Upper lobe of left lung (tissue), 4 donors: ENCODE measurements around the gene VAV2.

ENCODE experiments used
- POLR2A ChIP-seq, 4 donors: fragments of 450-650 bp; IDR thresholded peaks; one replicate each; pipeline ENCODE4 v1.5.1; 2016 to 2017; ENCODE audit warnings: antibody characterized with exemption in 4 of 4, mild to moderate bottlenecking in 2 of 4
- POLR2AphosphoS5 ChIP-seq, 2 donors: sonication (generic); formaldehyde crosslinking; IDR thresholded peaks; one replicate each; pipeline ENCODE4 v1.5.1; 2017; ENCODE audit warnings: antibody characterized with exemption in 2 of 2
- TF ChIP-seq, protein P1 (sequence below), 6 experiments: fragments of 450-650 bp in 4 of 6; fragments of 200-600 bp in 2 of 6; sonication (generic) in 2 of 6; IDR thresholded peaks; one replicate each; pipeline ENCODE4 v1.5.1; 2016 to 2019; ENCODE audit warnings: antibody characterized with exemption in 6 of 6

DNA sequence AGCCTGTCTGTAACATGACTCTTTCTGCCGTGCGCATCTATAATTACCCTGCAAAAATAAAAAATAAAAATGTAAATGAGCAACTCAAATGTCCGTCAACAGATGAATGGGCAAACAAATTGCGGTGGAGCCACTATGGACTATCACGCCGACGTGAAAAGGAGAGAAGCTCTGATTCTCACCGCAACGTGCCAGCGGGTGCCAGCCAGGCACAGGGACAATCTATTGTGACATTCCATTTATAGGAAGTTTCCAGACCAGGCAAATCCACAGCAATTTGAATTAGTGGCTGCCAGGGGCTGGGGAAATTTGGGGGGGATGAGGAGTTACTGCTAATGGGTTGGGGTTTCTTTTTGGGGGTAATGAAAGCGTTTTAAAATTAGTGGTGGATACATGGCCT lies 96.8 kb downstream of the VAV2 start:
- TF ChIP-seq, protein P1, sequence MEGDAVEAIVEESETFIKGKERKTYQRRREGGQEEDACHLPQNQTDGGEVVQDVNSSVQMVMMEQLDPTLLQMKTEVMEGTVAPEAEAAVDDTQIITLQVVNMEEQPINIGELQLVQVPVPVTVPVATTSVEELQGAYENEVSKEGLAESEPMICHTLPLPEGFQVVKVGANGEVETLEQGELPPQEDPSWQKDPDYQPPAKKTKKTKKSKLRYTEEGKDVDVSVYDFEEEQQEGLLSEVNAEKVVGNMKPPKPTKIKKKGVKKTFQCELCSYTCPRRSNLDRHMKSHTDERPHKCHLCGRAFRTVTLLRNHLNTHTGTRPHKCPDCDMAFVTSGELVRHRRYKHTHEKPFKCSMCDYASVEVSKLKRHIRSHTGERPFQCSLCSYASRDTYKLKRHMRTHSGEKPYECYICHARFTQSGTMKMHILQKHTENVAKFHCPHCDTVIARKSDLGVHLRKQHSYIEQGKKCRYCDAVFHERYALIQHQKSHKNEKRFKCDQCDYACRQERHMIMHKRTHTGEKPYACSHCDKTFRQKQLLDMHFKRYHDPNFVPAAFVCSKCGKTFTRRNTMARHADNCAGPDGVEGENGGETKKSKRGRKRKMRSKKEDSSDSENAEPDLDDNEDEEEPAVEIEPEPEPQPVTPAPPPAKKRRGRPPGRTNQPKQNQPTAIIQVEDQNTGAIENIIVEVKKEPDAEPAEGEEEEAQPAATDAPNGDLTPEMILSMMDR (IDR thresholded peaks at IDR 0.05), result no peak
- TF ChIP-seq POLR2A (IDR thresholded peaks at IDR 0.05), result no peak
- no peak for TF ChIP-seq POLR2AphosphoS5 (IDR thresholded peaks at IDR 0.05)
